Colon (tissue), 2 donors: Measurements from ENCODE around the gene LMBRD1.
"Not testable (repeated sequence)": the region's sequence is repeated elsewhere in the genome, so short reads cannot be mapped to it uniquely, and the experiment has no call there.

Source experiments
- FAIRE-seq: peaks from 2 replicates; lab custom pipeline; 2012; peaks lifted over from hg19 to GRCh38; lab: Jason Lieb, UNC
- donor health status: control.
- donor health status: control.

LMBRD1 gene

DNA sequence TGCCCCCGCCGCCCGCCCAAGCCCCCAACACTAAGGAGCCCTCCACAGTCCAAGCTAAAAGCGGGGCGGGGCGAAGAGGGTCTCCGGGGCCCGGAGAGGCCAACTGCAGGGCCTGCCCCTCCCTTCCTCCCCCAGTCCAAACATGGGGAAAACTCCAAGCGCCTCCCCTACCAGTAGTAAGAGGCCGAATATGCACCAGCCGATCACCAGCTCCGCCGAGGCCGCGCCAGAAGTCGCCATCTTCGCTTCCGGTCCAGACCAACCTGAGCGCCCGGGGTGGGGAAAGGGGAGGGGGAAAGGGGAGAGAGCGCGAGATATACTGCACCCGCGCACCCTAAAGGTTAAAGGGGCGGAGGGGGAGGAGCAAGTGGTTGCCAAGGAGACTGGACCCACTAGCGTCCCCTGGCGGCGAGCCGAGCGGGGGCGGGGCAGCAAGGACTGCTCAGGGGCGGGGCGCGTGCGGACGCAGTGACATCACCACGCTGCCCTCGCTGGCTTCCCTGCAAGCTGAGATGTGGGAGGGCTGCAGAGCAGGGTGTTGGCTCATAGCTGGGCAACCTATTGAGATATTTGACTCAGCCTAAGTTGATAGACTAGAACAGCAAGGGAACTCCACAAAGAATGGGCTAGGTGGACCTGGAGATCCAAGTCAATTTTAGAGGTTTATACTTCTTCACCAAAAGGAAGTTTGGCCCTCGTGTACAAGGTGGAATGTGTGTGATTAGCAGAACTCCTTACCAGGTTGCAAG is at the start of gene LMBRD1:
LMBRD1 (minus strand) TSS at position 369 of the 749 bp plus-strand sequence; CDS start at position 240, 129 bp downstream.
- peak; percentile 10 for FAIRE-seq

DNA sequence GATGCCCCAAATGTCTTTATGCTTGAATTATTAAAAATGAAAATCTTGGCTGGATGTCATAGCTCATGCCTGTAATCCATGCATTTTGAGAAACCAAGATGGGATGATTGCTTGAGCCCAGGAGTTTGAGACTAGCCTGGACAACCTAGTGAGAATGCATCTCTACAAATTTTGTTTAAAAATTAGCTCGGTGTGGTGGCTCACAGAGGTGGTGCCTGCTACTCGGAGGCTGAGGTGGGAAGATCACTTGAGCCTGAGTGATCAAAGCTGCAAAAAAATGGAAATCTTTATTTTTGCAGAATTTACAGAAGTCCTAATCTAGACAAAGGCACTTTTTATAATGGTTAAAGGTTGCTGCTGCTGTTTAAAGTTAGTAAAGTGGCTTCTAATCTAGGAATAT is 49.5 kb upstream of the LMBRD1 start:
- no peak for FAIRE-seq

DNA sequence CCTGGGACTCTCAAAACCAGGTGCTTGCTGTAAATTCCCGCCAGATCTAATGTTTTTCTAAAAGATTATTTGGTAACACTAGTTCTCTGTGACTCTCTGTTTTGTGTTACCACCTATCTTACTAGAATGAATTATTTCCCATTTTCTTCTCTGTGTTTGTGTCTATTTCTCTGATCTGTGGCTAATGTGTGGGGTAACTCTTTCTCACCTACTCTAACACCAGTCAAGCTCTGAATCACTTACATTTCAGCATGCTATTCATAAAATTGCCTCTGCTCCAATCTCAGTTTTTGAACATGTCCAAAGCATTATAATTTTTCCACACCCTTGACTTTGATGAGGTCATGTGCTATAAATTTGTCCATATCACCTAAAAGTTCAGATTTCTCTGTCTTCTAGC is 46.4 kb upstream of the LMBRD1 start:
- FAIRE-seq = no peak

DNA sequence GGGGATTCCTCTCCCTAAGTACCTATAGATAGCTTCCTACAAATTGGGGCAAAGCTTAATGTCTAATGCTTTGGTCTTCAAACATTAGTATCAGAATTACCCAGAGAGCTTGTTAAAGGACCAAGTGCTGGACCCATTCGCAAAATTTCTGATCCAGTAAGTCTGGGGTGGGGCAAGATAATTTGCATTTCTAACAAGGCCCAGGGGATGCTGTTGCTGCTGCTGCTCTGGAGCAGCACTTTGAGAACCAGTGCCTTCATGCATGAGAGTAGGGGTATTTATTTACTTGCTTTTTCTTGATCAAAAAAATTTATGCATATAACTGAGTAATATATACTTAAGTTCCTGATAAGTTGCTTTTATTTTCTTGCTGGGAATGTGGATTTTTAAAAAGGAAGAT is 45.1 kb upstream of the LMBRD1 start:
- no peak for FAIRE-seq

DNA sequence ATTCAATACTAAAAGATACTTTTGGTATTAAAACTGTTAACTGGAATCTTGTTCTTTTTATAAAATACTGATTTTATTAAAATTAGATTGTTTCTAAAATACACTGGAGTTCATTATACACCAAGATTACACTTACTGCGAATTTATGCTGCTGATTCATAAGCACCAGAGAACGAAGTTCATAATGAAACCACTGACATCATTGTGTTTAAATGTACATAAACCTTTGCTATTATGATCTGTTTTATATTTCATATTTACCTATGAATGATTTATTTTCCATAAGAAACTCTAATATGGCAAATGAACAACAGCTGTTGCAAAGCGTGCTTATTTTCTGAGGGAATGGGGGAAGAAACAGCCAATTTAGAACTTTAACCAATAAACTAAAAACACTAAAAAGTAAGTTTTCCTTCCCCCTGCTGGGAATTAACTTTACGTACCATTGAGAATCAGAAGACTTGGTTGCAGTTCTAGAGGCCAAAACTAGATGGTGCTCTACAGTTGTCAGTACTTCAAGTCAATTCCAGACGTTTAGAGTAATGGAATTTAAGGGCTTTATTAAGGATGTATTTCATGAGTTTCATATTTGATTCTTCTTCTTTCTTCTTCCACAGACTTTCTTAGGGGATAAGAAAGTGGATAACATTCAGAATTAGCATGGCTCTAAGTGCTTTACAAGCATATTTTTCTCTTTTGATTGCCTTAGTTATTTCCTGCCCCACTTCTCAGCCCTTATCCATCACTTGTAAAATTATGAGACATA is 38.8 kb upstream of the LMBRD1 start:
- peak; percentile 24 for FAIRE-seq

DNA sequence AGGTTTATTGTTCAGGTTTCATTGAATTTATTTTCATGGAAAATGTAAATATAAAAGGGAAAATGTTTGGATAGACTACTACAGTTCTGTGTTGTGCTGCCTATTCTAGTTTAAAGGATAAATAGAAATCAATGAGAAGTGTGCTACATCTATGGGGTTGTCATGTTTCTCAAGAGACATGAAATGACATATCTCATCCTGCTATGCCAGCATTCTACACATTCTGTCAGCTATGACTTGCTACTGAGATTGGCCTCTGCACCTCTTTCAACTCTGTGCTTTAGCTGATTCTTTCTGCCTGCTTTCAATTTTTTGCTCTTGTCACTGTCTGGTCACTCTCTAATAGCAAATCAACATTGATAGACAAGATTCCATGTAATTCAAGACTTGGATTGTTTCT is 35.7 kb upstream of the LMBRD1 start:
- FAIRE-seq = no peak

DNA sequence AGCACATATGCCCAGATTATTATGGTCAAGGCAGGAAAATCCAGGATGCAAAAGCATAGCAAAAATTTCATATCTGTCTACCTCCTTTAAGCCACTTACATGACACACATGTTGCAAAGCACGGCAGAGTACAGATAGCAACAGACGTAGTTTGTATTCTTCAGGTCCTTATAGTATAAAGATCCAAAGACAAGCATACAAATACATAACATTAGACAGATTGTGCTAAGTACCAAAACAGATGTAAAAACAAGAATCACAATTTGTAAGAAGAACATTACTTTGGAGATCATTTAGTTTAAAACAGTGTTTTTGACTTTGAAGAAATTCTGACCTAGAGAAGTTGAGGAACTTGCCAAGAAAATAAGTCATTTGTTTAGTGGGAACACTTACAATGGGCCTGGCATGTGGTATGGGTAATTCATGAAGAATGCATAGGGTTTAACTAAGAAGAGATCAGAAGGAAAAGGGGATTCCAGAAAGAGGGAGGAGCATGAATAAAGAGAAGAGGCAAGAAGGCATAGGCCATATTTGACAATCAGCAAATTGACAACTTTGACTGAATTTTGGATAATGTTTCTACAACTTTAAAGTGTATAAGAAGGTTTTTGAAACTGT is 30.6 kb upstream of the LMBRD1 start:
- FAIRE-seq = no peak

DNA sequence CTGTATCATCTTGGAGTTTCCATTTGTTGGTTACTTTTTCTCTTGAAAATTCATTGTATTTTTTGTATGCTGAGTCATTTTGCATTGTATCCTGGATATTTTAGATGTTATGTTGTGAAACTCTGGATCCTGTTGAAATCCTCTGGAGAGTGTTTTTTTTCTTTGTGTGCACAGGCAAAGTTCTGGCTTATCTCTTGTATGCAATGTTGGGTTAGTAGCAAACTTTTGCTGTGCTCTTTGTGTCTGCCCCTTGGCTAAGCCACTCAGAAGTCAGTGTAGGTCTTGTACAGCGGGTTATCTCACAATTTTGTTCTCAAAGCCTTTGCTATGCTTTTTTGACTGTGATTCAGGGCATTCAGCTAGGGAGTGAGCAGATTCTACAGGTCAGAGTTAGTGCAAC is 29.1 kb upstream of the LMBRD1 start:
- FAIRE-seq = no peak

DNA sequence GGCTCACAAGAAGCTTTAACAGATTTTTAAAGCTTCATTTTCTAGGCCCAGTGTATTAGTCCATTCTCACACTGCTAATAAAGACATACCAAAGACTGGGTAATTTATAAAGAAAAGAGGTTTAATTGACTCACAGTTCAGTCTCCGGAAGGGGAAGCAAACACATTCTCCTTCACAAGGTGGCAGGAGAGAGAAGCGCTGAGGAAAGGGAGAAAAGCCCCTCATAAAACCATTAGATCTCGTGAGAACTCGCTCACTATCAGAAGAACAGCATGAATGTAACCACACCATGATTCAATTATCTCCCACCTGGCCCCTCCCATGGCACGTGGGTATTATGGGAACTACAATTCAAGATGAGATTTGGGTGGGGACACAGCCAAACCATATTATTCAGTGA is 27.5 kb upstream of the LMBRD1 start:
- FAIRE-seq = not testable (repeated sequence)

DNA sequence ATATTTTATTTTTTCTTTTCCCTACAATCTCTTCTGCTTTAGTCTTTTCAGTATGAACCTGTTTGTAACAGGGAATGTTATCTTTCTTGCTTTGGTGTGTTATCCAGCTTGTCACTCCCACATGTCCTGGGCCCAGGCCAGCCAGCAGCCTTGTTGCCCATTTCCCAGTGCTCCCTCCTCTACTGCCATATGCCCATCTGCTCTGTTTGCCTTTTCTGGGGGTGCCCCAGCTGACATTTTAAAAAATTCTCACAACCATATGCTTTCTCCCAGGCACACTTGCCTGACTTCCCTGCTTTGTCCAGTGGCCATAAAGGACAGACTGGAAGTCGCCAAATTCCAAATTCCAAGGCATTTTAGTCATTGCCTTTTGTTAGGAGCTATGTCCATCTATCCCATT is 23.6 kb upstream of the LMBRD1 start:
- no peak for FAIRE-seq

DNA sequence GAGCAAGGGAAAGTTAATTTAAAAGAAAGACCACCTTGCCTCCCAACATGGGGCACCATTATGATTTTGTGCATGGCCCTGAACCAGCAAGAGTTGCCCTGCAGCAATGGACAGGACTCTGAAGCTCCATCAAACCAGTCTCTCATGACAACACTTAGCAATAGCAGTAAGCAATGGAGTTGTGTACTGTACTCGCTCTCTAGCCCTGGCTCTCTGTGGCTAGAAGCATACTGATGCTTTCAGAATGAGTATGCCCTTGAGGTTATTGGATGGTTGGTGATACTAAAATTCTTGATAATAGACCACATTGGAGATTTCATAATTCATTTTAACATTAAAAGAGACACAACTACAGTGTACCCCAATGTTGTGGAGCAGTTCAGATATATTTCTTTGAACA is 23.2 kb upstream of the LMBRD1 start:
- FAIRE-seq = no peak

DNA sequence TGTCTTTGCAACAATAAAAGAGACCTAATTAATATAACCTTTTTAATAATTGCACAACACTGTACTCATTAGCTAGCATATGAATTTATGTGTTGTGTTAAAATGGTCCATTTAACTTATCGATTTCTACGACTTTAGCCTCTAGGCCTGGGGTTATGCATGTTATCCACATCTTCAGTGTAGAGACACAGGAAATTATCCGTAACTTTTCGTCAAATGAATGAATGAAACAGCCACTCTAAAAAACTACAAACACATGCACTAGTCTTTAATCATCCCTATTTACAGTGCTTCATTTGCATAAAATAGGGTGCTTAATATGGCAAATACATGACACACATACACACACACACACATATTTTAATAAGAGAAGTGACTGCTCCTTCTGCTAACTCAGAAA is 22.3 kb upstream of the LMBRD1 start:
- FAIRE-seq = no peak

DNA sequence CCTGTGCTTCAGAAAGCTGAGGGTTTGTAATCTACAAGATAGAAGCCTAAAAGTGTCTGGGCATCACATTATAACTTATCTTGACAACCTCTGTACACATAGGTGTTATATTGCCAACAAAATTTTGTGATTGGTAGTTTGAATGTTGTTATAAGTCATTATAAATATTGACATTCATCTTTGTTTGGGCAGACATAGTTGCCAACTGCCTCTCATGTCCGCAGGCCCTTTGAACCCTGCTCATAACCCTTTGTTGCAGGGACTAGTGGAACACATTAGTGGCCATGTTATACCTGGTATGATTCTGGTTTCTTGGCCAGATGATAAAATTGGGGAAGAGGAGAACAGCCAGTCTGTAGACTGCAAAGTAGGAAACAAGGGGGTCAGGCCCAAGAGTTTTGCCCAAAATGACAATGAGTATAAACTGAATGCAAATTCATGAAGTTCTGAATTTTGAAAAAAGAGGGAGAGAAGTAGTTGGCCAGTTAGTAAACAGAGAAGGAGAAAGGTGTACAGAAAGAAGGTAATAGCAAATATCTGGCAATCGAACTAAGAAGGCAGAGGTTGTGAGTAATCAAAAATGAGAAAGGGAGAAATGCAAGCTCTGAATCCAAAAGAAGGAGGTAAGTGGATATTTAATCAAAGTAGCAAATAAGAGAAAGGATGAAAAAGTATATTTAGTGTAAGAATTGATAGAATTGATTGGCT is 21.6 kb upstream of the LMBRD1 start:
- FAIRE-seq = no peak

DNA sequence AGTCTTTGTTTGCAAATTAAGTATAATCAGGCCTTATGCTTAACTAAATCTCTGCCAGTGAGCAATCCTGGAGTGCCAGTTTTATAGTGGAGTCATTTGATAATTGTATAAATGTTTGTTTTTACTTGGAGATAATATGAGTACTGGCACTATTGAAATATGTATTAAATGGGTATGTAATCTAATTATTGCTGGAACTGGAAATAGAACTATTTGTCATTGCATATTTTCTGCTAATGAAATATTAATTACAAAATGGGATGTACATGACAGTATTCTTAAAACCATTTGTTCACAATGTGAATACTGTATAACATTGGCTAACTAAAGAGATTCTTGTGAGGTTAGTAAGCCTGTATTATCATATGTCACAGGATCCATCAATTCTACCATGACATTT is 20.5 kb upstream of the LMBRD1 start:
- no peak for FAIRE-seq

DNA sequence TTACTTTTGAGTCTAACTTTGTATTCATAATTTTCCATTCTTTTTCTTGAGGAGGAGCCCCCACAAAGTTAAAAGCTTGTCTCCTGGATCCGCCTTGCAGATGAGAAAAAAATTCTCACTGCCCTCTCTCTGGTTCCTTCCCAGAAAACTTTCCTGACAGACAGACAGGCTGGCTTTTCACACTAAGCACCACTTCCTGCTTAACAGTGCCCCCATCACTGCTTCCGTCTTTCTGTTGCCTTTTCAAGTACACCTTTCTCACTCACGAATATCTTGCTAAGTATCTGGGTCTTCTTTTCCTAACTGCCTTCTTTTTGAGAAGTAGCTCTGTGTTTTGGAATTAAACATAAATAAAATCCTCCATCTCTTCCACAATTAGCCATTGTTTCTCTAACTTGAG is 19.8 kb upstream of the LMBRD1 start:
- FAIRE-seq = no peak

DNA sequence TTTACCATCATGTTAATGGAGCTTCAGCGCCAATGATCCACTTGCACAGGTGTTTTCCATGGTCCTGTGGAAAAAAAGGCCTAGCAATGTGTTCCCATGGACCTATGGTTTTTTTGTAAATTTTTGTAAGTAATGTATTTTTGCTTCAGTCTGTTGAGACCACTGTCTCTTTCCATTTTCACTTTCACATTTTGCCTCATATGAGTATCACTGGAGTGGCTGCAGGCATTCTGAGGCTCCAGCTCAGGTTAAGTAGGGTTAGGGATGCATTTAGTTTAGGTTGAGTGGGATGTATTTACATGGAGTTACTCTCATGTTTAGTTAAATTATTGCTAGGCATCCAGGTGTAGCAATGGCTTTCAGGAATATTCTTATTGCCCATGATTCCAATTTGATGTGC is 19.2 kb upstream of the LMBRD1 start:
- no peak for FAIRE-seq

DNA sequence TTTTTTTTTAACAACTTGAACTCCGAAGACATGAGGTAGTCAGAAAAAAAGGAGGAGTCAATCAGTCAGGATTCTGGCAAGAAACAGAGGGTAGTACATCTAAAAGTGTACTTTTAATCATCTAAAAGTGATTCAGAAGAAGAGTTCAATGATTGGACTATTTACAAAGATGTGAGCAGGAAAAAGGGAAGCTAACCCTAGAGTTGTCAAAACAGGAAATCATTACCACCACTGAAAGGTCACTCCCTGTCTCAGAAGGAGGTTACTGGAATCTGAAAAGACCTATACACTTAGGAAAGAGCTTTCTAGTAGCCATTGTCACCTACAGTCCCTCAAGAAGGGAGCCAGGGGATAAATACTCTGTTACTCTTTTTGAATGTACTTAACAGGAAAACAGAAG is 16.7 kb upstream of the LMBRD1 start:
- FAIRE-seq = no peak

DNA sequence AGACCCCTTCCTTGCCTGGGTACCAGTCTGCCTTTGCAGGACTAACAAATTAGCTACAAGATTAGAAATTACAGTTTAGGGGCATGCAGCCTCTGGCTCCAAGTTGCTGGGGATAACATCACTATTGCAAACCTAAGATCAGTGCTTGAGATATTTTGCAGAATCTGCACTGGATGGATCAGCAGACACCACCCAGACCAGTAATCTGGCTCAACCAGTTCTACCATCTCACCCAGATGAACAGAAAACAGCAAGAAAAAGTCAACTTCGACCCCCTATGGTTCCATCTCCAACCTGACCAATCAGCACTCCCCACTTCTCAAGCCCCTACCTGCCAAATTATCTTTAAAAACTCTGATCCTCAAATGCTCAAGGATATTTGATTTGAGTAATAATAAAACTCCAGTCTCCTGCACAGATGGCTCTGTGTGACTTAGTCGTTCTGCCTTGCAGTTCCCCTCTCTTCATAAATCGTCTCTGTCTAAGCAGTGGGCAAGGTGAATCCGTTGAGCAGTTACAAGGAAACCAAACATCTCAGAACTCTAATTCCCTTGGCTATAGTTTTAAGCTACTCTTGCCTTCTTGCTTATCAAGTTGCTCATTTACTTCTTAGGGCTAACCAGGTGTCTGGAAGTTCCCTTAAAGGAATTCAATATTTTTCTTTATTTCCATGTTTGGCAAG is 16.1 kb upstream of the LMBRD1 start:
- FAIRE-seq = no peak

DNA sequence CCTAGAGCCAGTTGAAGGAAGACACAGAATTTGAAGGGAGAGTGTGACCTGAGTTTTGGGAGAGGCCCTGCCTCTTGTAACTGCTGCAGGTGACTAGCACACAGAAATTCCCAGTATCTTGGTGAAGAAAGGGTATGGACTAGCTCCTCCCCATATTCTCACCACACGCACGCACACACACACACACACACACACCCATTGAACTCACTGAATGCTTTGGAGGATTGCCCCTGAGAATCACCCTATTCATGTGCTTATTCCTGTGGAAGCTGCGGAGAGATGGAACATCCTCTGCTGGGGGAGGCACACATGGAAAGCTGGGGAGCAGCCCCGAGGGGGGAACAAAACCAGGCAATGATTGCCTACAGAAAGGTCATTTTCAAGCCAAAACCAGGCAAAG is 6.2 kb upstream of the LMBRD1 start:
- FAIRE-seq = no peak

DNA sequence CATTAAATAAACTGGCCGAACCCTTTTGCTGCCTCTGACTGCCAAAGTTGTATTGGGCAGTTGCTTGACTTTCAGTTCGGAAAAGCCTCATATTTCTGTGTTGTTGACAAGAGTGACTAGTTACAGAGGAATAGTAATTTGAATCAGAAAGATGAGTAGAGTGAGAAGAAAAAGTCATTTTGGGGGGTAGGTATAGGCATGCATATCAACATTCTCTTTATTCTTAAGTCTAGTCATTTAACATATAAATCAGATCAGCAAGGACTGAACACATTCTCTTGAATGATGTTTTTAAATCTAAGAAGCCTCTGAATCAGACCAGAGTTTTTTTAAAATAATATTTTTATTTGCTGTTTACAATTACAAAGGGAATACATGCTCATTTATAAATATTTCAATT is 4.9 kb upstream of the LMBRD1 start:
- FAIRE-seq = no peak

DNA sequence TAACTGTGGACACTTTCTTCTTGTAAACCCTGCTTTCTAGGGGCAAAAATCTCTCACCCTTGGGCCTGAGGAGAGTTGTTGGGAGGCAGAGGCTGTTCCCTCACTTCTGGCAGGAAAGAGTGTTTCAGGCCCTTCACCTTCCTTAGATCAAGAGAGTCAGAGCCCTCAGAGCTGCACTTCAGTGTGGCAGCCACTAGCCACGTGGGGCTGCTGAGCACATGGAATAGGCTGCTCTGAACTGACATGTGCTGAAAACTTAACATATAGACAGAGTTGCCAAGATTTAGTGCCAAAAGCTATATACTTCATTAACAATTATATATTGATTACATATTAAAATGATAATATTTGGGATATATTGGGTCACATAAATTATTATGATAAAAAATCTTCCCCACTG is 4.4 kb upstream of the LMBRD1 start:
- no peak for FAIRE-seq

DNA sequence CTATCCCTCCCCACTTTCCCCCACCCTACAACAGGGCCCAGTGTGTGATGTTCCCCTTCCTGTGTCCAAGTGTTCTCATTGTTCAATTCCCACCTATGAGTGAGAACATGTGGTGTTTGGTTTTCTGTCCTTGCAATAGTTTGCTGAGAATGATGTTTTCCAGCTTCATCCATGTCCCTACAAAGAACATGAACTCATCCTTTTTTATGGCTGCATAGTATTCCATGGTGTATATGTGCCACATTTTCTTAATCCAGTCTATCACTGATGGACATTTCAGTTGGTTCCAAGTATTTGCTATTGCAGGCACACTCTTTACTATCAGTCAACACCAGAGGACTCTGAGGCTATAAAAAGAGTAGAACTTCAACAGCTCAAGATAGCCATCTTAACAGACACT is 2.0 kb upstream of the LMBRD1 start:
- FAIRE-seq = not testable (repeated sequence)
